HepG2 (cell line): ENCODE measurements around the gene ACSL3. TPM values are rescaled to one million over a fixed set of nuclear protein-coding genes. Genes with fewer than 3 reads are reported as not detected.
A peak's percentile ranks its signal among the peaks of the same experiment; 100 is the strongest.

ENCODE experiments used
- ATAC-seq: fragments of 200-7000 bp; cut with Tn5 transposase; 3 replicates; pipeline ENCODE4 v1.9.1; 2020; ENCODE audit warnings: mild to moderate bottlenecking, moderate library complexity
- BruUV-seq: library from RNA; stranded (reverse); fragments of 400-500 nt; replicated peaks from 2 replicates; lab custom pipeline; 2021; lab: Mats Ljungman, UMichigan
- CTCF ChIA-PET: fragments of 300-600 bp; formaldehyde crosslinking; extraction: SDS; loops from one replicate; lab custom pipeline; 2021; ENCODE audit warnings: low total read pairs, inconsistent platforms, low intra/inter-chr PET ratio; lab: Yijun Ruan, JAX
- POLR2A ChIA-PET: fragments of 350-600 bp; sonication (Branson Sonifier 250); formaldehyde crosslinking; loops from one replicate; lab custom pipeline; 2020; ENCODE audit warnings: antibody characterized with exemption, inconsistent platforms; lab: Yijun Ruan, JAX
- DNase-seq: peaks from one replicate; pipeline ENCODE4 v3.0.0-alpha.2; 2015; ENCODE audit warnings: low spot score
- FAIRE-seq: peaks from 3 replicates; lab custom pipeline; 2011; peaks lifted over from hg19 to GRCh38; lab: Jason Lieb, UNC
- H2AFZ ChIP-seq: one replicate; pipeline ENCODE4 v1.6.1; 2011; ENCODE audit warnings: low read length, inconsistent platforms
- H3K27ac ChIP-seq: fragments of 300-600 bp; 3 replicates; pipeline ENCODE4 v1.8.0; 2011; ENCODE audit warnings: mixed run types, mild to moderate bottlenecking, mixed read lengths, low read length, inconsistent platforms; ENCODE audit not compliant: insufficient read depth; ENCODE audit errors: extremely low read length
- H3K27me3 ChIP-seq, 2 experiments: fragments of 200-600 bp in 1 of 2; 2 replicates in 1 of 2; 3 replicates in 1 of 2; pipeline versions ENCODE4 v1.6.0 to v1.8.0; 2011; ENCODE audit warnings: low read length in 2 of 2, mild to moderate bottlenecking in 2 of 2, moderate library complexity in 2 of 2, inconsistent platforms in 1 of 2; ENCODE audit not compliant: insufficient read depth in 2 of 2, control insufficient read depth in 1 of 2
- H3K36me3 ChIP-seq, 2 experiments: fragments of 200-600 bp in 1 of 2; replicated peaks in 1 of 2; 2 replicates in 1 of 2; 3 replicates in 1 of 2; pipeline versions ENCODE4 v1.5.1 to v1.8.0; 2011; ENCODE audit warnings: low read length in 2 of 2, inconsistent platforms in 1 of 2; ENCODE audit not compliant: insufficient read depth in 2 of 2, control insufficient read depth in 1 of 2
- H3K4me1 ChIP-seq: 2 replicates; pipeline ENCODE4 v1.5.1; 2012; ENCODE audit warnings: low read length, inconsistent platforms; ENCODE audit not compliant: insufficient read depth
- H3K4me2 ChIP-seq: 2 replicates; pipeline ENCODE4 v1.6.0; 2011; ENCODE audit warnings: low read depth, low read length, inconsistent platforms
- H3K4me3 ChIP-seq, 3 experiments: fragments of 200-600 bp in 1 of 3; sonication (generic), shearing (Covaris generic) in 1 of 3; replicated peaks in 1 of 3; 2 replicates each; pipeline ENCODE4 v1.5.1; 2011 to 2016; ENCODE audit warnings: low read length in 3 of 3, inconsistent platforms in 2 of 3, low read depth in 2 of 3, mild to moderate bottlenecking in 2 of 3, control low read depth in 1 of 3, mixed read lengths in 1 of 3; ENCODE audit not compliant: insufficient read depth in 1 of 3
- H3K79me2 ChIP-seq: one replicate; pipeline ENCODE4 v1.6.1; 2011; ENCODE audit warnings: low read length, inconsistent platforms; ENCODE audit not compliant: insufficient read depth
- H3K9ac ChIP-seq: 2 replicates; pipeline ENCODE4 v1.6.0; 2011; ENCODE audit warnings: mild to moderate bottlenecking, low read depth, low read length, inconsistent platforms; ENCODE audit not compliant: insufficient read depth
- H3K9me3 ChIP-seq: 2 replicates; pipeline ENCODE4 v1.5.1; 2012; ENCODE audit warnings: mild to moderate bottlenecking, low read length
- H4K20me1 ChIP-seq: 2 replicates; pipeline ENCODE4 v1.6.0; 2011; ENCODE audit warnings: inconsistent platforms, mild to moderate bottlenecking, low read length, moderate library complexity; ENCODE audit not compliant: insufficient read depth
- ARID5B ChIP-seq: IDR thresholded peaks from 2 replicates; pipeline ENCODE4 v1.4.0; 2020; ENCODE audit warnings: mild to moderate bottlenecking, missing genetic modification reagents
- CHD4 ChIP-seq: fragments of 200-600 bp; sonication (generic); IDR thresholded peaks from 2 replicates; pipeline ENCODE4 v1.7.0; 2017; ENCODE audit warnings: mild to moderate bottlenecking, low read length, borderline replicate concordance
- CTCF ChIP-seq: sonication (generic); formaldehyde crosslinking; IDR thresholded peaks from 2 replicates; pipeline ENCODE4 v1.5.0; 2020; ENCODE audit warnings: mild to moderate bottlenecking, missing genetic modification reagents, moderate library complexity
- MYPOP ChIP-seq: sonication (generic); formaldehyde crosslinking; IDR thresholded peaks from 2 replicates; pipeline ENCODE4 v1.8.1; 2023; ENCODE audit warnings: mild to moderate bottlenecking, moderate library complexity, missing genetic modification reagents
- NR1H2 ChIP-seq: sonication (generic); formaldehyde crosslinking; IDR thresholded peaks from 2 replicates; pipeline ENCODE4 v1.8.1; 2022; ENCODE audit warnings: low read depth, missing genetic modification reagents, borderline replicate concordance
- RCOR2 ChIP-seq: IDR thresholded peaks from 2 replicates; pipeline ENCODE4 v1.6.1; 2016; ENCODE audit warnings: missing biosample characterization, missing genetic modification reagents
- SMAD1 ChIP-seq: sonication (generic); formaldehyde crosslinking; IDR thresholded peaks from 2 replicates; pipeline ENCODE4 v1.4.0; 2020; ENCODE audit warnings: missing genetic modification reagents, low read depth, mild to moderate bottlenecking, borderline replicate concordance
- SMC3 ChIP-seq: IDR thresholded peaks from 2 replicates; pipeline ENCODE4 v1.6.1; 2011; ENCODE audit warnings: low read length, improper control_type of control experiment
- SOX6 ChIP-seq, 2 experiments: fragments of 450-650 bp in 1 of 2; sonication (generic) in 1 of 2; formaldehyde crosslinking in 1 of 2; IDR thresholded peaks; 2 replicates each; pipeline versions ENCODE4 v1.4.0 to v1.6.1; 2017 to 2020; ENCODE audit warnings: antibody characterized with exemption in 1 of 2, mild to moderate bottlenecking in 1 of 2, missing genetic modification reagents in 1 of 2
- ZIK1 ChIP-seq: sonication (generic); formaldehyde crosslinking; IDR thresholded peaks from 2 replicates; pipeline ENCODE4 v1.5.0; 2020; ENCODE audit warnings: mild to moderate bottlenecking, low read depth, missing genetic modification reagents, borderline replicate concordance
- ZNF138 ChIP-seq: sonication (generic); formaldehyde crosslinking; IDR thresholded peaks from 2 replicates; pipeline ENCODE4 v1.5.0; 2020; ENCODE audit warnings: mild to moderate bottlenecking, low read depth, missing genetic modification reagents
- ZNF720 ChIP-seq: sonication (generic); formaldehyde crosslinking; IDR thresholded peaks from 2 replicates; pipeline ENCODE4 v1.4.0; 2020; ENCODE audit warnings: missing genetic modification reagents
- ZNF761 ChIP-seq: sonication (generic); formaldehyde crosslinking; conservative IDR thresholded peaks from 2 replicates; pipeline ENCODE4 v1.4.0; 2020; ENCODE audit warnings: mild to moderate bottlenecking, missing genetic modification reagents
- ZNF790 ChIP-seq: sonication (generic); formaldehyde crosslinking; IDR thresholded peaks from 2 replicates; pipeline ENCODE4 v1.8.0; 2022; ENCODE audit warnings: missing genetic modification reagents, mild to moderate bottlenecking, borderline replicate concordance
- ZSCAN9 ChIP-seq: IDR thresholded peaks from 2 replicates; pipeline ENCODE4 v1.6.1; 2016; ENCODE audit warnings: borderline replicate concordance
- WGBS: methylation state at CpG from one replicate; pipeline ENCODE4 v1.1.6; 2017; ENCODE audit warnings: low lambda C conversion rate; 5-methylcytosine and 5-hydroxymethylcytosine counted together
- in situ Hi-C: cut with HindIII; loops from 2 replicates; pipeline ENCODE4 v1.10.0; 2017; ENCODE audit warnings: low pct_unique_long_range_greater_than_20kb; ENCODE audit not compliant: extremely low pct_ligation_motif_present
- intact Hi-C: fragments of 100-400 bp; cut with micrococcal nuclease; formaldehyde crosslinking; loops from one replicate; pipeline ENCODE4 v1.10.0; 2022; ENCODE audit not compliant: unreplicated experiment
- polyA plus RNA-seq, 8 experiments: library from polyadenylated mRNA; depleted of rRNA in 3 of 8; stranded (reverse) in 7 of 8; unstranded in 1 of 8; fragments of >200 nt; fragmentation: Illumina TruSeq in 4 of 8; extraction: Trizol in 4 of 8; gene quantifications; 2 replicates each; pipeline versions ENCODE4 v1.2.1 to v1.2.3, GENCODE V29; 2011 to 2016; ENCODE audit warnings: low read depth in 4 of 8, missing spikeins in 1 of 8, mixed read lengths in 1 of 8; ENCODE audit not compliant: insufficient read depth in 1 of 8
- total RNA-seq, 5 experiments: library from RNA; depleted of rRNA; stranded (reverse); fragments of >200 nt; fragmentation: Illumina TruSeq; extraction: Trizol; gene quantifications; 2 replicates each; pipeline ENCODE4 v1.2.3, GENCODE V29; 2016; ENCODE audit warnings: low read depth in 1 of 5

The ACSL3 gene
- total and polyA plus RNA-seq, 2 of the 13 experiments (the other 11 are each of a cell fraction or from before 2014, with no cell fraction given), result 305 to 365 TPM

- Histone ChIP-seq H3K27ac (peak overlapping the region; percentile 48), H3K9ac (no peak overlapping the region), H3K4me1 (peaks cover 100% of the 10 kb centered on the region), H4K20me1 (peaks cover 89% of the 10 kb centered on the region), H3K27me3 (no peaks in the 10 kb centered on the region), H3K9me3 (no peaks in the 10 kb centered on the region), H3K36me3 (peaks cover 14 to 62% of the 10 kb centered on the region in 2 experiments), H3K4me2 (peak overlapping the region; percentile 29), H3K79me2 (peaks cover 98% of the 10 kb centered on the region), H2AFZ (no peak overlapping the region), H3K4me3 (no peak overlapping the region)
- 92% methylated on average over 16 of the region's 16 CpGs for WGBS
- in situ Hi-C loops, result loop anchor here (5.0 kb wide), 2 partner anchors 106 to 211 kb away; no protein-coding TSS in a partner anchor
- peak; percentile 86 for DNase-seq
- ChIA-PET POLR2A (interaction anchor here (1.0 to 2.7 kb wide), 8 partner anchors 37 to 197 kb away, joined by 3 to 32 read pairs (median 6); partner anchors contain the start of gene ACSL3), CTCF (interaction anchor here (1.0 to 5.2 kb wide), 5 partner anchors 10 to 213 kb away, joined by 3 to 108 read pairs (median 13); no protein-coding TSS in a partner anchor)
- peak; percentile 76 for ATAC-seq
- no TSS peak for BruUV-seq
- no peak for FAIRE-seq
- intact Hi-C loops, result loop anchor here (1.0 kb wide), 6 partner anchors 41 to 213 kb away; no protein-coding TSS in a partner anchor
- no peak for TF ChIP-seq ZNF720 (CRISPR knock-in tag)
- TF ChIP-seq ZNF138, result no peak
- TF ChIP-seq SMC3, result peak; percentile 83
- 0 out of 2 replicates have a peak, but pooled peaks have one; percentile 17 for TF ChIP-seq RCOR2 (CRISPR knock-in tag)
- peak; percentile 81 for TF ChIP-seq CTCF
- TF ChIP-seq ARID5B, result peak; percentile 59
- no peak for TF ChIP-seq ZNF790 (CRISPR knock-in tag)
- TF ChIP-seq ZNF761 (CRISPR knock-in tag), result no peak
- TF ChIP-seq SMAD1, result no peak
- TF ChIP-seq ZSCAN9 (CRISPR knock-in tag), result peak; percentile 64; the same call in 1 of the 2 replicates
- TF ChIP-seq NR1H2 (CRISPR knock-in tag), result no peak
- TF ChIP-seq SOX6 (IDR thresholded peaks at IDR 0.05), result no peak
- 0 out of 2 replicates have a peak, but pooled peaks have one; percentile 9 for TF ChIP-seq SOX6 (CRISPR knock-in tag; IDR thresholded peaks at IDR 0.05)
- peak; percentile 23; the same call in 1 of the 2 replicates for TF ChIP-seq MYPOP (CRISPR knock-in tag)
- TF ChIP-seq ZIK1 (CRISPR knock-in tag), result no peak
- 0 out of 2 replicates have a peak, but pooled peaks have one; percentile 35 for TF ChIP-seq CHD4
Observed at GRCh38 chr2:222903234-222904220, 42.7 kb downstream of the ACSL3 start.
